HepG2 (cell line): Measurements from ENCODE around the gene HTRA1. TPM values are rescaled to one million over a fixed set of nuclear protein-coding genes. Genes with fewer than 3 reads are reported as not detected.

Source experiments
- ATAC-seq: fragments of 200-7000 bp; cut with Tn5 transposase; 3 replicates; pipeline ENCODE4 v1.9.1; 2020; ENCODE audit warnings: mild to moderate bottlenecking, moderate library complexity
- BruUV-seq: library from RNA; stranded (reverse); fragments of 400-500 nt; replicated peaks from 2 replicates; lab custom pipeline; 2021; lab: Mats Ljungman, UMichigan
- CTCF ChIA-PET: fragments of 300-600 bp; formaldehyde crosslinking; extraction: SDS; loops from one replicate; lab custom pipeline; 2021; ENCODE audit warnings: low total read pairs, inconsistent platforms, low intra/inter-chr PET ratio; lab: Yijun Ruan, JAX
- POLR2A ChIA-PET: fragments of 350-600 bp; sonication (Branson Sonifier 250); formaldehyde crosslinking; loops from one replicate; lab custom pipeline; 2020; ENCODE audit warnings: antibody characterized with exemption, inconsistent platforms; lab: Yijun Ruan, JAX
- DNase-seq: peaks from one replicate; pipeline ENCODE4 v3.0.0-alpha.2; 2015; ENCODE audit warnings: low spot score
- FAIRE-seq: peaks from 3 replicates; lab custom pipeline; 2011; peaks lifted over from hg19 to GRCh38; lab: Jason Lieb, UNC
- H2AFZ ChIP-seq: one replicate; pipeline ENCODE4 v1.6.1; 2011; ENCODE audit warnings: low read length, inconsistent platforms
- H3K27ac ChIP-seq: fragments of 300-600 bp; 3 replicates; pipeline ENCODE4 v1.8.0; 2011; ENCODE audit warnings: mixed run types, mild to moderate bottlenecking, mixed read lengths, low read length, inconsistent platforms; ENCODE audit not compliant: insufficient read depth; ENCODE audit errors: extremely low read length
- H3K27me3 ChIP-seq, 2 experiments: fragments of 200-600 bp in 1 of 2; 2 replicates in 1 of 2; 3 replicates in 1 of 2; pipeline versions ENCODE4 v1.6.0 to v1.8.0; 2011; ENCODE audit warnings: low read length in 2 of 2, mild to moderate bottlenecking in 2 of 2, moderate library complexity in 2 of 2, inconsistent platforms in 1 of 2; ENCODE audit not compliant: insufficient read depth in 2 of 2, control insufficient read depth in 1 of 2
- H3K36me3 ChIP-seq, 2 experiments: fragments of 200-600 bp in 1 of 2; replicated peaks in 1 of 2; 2 replicates in 1 of 2; 3 replicates in 1 of 2; pipeline versions ENCODE4 v1.5.1 to v1.8.0; 2011; ENCODE audit warnings: low read length in 2 of 2, inconsistent platforms in 1 of 2; ENCODE audit not compliant: insufficient read depth in 2 of 2, control insufficient read depth in 1 of 2
- H3K4me1 ChIP-seq: 2 replicates; pipeline ENCODE4 v1.5.1; 2012; ENCODE audit warnings: low read length, inconsistent platforms; ENCODE audit not compliant: insufficient read depth
- H3K4me2 ChIP-seq: 2 replicates; pipeline ENCODE4 v1.6.0; 2011; ENCODE audit warnings: low read depth, low read length, inconsistent platforms
- H3K4me3 ChIP-seq, 3 experiments: fragments of 200-600 bp in 1 of 3; sonication (generic), shearing (Covaris generic) in 1 of 3; replicated peaks in 1 of 3; 2 replicates each; pipeline ENCODE4 v1.5.1; 2011 to 2016; ENCODE audit warnings: low read length in 3 of 3, inconsistent platforms in 2 of 3, low read depth in 2 of 3, mild to moderate bottlenecking in 2 of 3, control low read depth in 1 of 3, mixed read lengths in 1 of 3; ENCODE audit not compliant: insufficient read depth in 1 of 3
- H3K79me2 ChIP-seq: one replicate; pipeline ENCODE4 v1.6.1; 2011; ENCODE audit warnings: low read length, inconsistent platforms; ENCODE audit not compliant: insufficient read depth
- H3K9ac ChIP-seq: 2 replicates; pipeline ENCODE4 v1.6.0; 2011; ENCODE audit warnings: mild to moderate bottlenecking, low read depth, low read length, inconsistent platforms; ENCODE audit not compliant: insufficient read depth
- H3K9me3 ChIP-seq: 2 replicates; pipeline ENCODE4 v1.5.1; 2012; ENCODE audit warnings: mild to moderate bottlenecking, low read length
- H4K20me1 ChIP-seq: 2 replicates; pipeline ENCODE4 v1.6.0; 2011; ENCODE audit warnings: inconsistent platforms, mild to moderate bottlenecking, low read length, moderate library complexity; ENCODE audit not compliant: insufficient read depth
- ZNF605 ChIP-seq: sonication (generic); formaldehyde crosslinking; IDR thresholded peaks from 2 replicates; pipeline ENCODE4 v1.8.0; 2022; ENCODE audit warnings: mild to moderate bottlenecking, missing genetic modification reagents
- WGBS: methylation state at CpG from one replicate; pipeline ENCODE4 v1.1.6; 2017; ENCODE audit warnings: low lambda C conversion rate; 5-methylcytosine and 5-hydroxymethylcytosine counted together
- in situ Hi-C: cut with HindIII; loops from 2 replicates; pipeline ENCODE4 v1.10.0; 2017; ENCODE audit warnings: low pct_unique_long_range_greater_than_20kb; ENCODE audit not compliant: extremely low pct_ligation_motif_present
- intact Hi-C: fragments of 100-400 bp; cut with micrococcal nuclease; formaldehyde crosslinking; loops from one replicate; pipeline ENCODE4 v1.10.0; 2022; ENCODE audit not compliant: unreplicated experiment
- polyA plus RNA-seq, 8 experiments: library from polyadenylated mRNA; depleted of rRNA in 3 of 8; stranded (reverse) in 7 of 8; unstranded in 1 of 8; fragments of >200 nt; fragmentation: Illumina TruSeq in 4 of 8; extraction: Trizol in 4 of 8; gene quantifications; 2 replicates each; pipeline versions ENCODE4 v1.2.1 to v1.2.3, GENCODE V29; 2011 to 2016; ENCODE audit warnings: low read depth in 4 of 8, missing spikeins in 1 of 8, mixed read lengths in 1 of 8; ENCODE audit not compliant: insufficient read depth in 1 of 8
- total RNA-seq, 5 experiments: library from RNA; depleted of rRNA; stranded (reverse); fragments of >200 nt; fragmentation: Illumina TruSeq; extraction: Trizol; gene quantifications; 2 replicates each; pipeline ENCODE4 v1.2.3, GENCODE V29; 2016; ENCODE audit warnings: low read depth in 1 of 5
- TF ChIP-seq, protein P1 (sequence below): fragments of 450-650 bp; IDR thresholded peaks from 2 replicates; pipeline ENCODE4 v1.6.1; 2016
- TF ChIP-seq, protein P2 (sequence below): sonication (generic); formaldehyde crosslinking; IDR thresholded peaks from 2 replicates; pipeline ENCODE4 v1.8.0; 2022; ENCODE audit warnings: mild to moderate bottlenecking, missing genetic modification reagents; ENCODE audit not compliant: insufficient replicate concordance

The HTRA1 gene
- total and polyA plus RNA-seq, 2 of the 13 experiments (the other 11 are each of a cell fraction or from before 2014, with no cell fraction given): 0.11 to 0.40 TPM

DNA sequence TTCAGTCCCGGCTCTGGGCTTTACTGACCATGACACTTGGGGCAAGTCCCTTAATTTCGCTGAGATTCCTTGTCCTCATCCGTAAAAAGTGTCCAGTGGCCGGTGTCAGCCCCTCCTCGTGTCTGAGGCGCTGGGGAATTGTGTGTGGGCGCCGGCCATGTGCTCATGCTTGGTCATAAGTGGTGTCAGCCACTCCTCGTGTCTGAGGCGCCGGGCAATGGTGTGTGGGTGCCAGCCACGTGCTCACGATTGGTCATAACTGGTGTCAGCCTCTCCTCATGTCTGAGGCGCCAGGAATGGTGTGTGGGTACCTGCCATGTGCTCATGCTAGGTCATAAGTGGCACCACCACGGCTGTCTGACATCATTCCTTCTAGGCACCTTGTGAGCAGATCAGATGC, 58.5 kb downstream of the HTRA1 start:
- H3K27ac ChIP-seq: no peak overlapping the region
- no peaks in the 10 kb centered on the region for H3K4me1 ChIP-seq
- no peaks in the 10 kb centered on the region for H3K36me3 ChIP-seq
- POLR2A ChIA-PET: no interaction called here
- H3K9ac ChIP-seq: no peak overlapping the region
- H3K4me2 ChIP-seq: no peak overlapping the region
- TF ChIP-seq, protein P1, sequence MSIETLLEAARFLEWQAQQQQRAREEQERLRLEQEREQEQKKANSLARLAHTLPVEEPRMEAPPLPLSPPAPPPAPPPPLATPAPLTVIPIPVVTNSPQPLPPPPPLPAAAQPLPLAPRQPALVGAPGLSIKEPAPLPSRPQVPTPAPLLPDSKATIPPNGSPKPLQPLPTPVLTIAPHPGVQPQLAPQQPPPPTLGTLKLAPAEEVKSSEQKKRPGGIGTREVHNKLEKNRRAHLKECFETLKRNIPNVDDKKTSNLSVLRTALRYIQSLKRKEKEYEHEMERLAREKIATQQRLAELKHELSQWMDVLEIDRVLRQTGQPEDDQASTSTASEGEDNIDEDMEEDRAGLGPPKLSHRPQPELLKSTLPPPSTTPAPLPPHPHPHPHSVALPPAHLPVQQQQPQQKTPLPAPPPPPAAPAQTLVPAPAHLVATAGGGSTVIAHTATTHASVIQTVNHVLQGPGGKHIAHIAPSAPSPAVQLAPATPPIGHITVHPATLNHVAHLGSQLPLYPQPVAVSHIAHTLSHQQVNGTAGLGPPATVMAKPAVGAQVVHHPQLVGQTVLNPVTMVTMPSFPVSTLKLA: peak; percentile 88
- no peak for TF ChIP-seq ZNF605
- BruUV-seq: no TSS peak
- CTCF ChIA-PET: no interaction called here
- no peaks in the 10 kb centered on the region for H4K20me1 ChIP-seq
- peaks cover 4 to 33% of the 10 kb centered on the region in 2 experiments; a peak in 3 of 5 replicates for H3K27me3 ChIP-seq
- H3K4me3 ChIP-seq: no peak overlapping the region
- intact Hi-C loops: no loop called here
- no peak overlapping the region for H2AFZ ChIP-seq
- no peaks in the 10 kb centered on the region for H3K79me2 ChIP-seq
- 32% methylated on average over 8 of the region's 15 CpGs for WGBS
- in situ Hi-C loops: no loop called here
- no peak for DNase-seq
- no peaks in the 10 kb centered on the region for H3K9me3 ChIP-seq
- ATAC-seq: no peak
- no peak for FAIRE-seq

- intact Hi-C loops: no loop called here
- no peaks in the 10 kb centered on the region for H3K79me2 ChIP-seq
- H3K27me3 ChIP-seq: peaks cover 4 to 27% of the 10 kb centered on the region in 2 experiments; a peak in 2 of 5 replicates
- no peak overlapping the region for H3K4me3 ChIP-seq
- FAIRE-seq: no peak
- peaks cover 2% of the 10 kb centered on the region for H3K4me1 ChIP-seq
- no peaks in the 10 kb centered on the region for H4K20me1 ChIP-seq
- no peaks in the 10 kb centered on the region for H3K36me3 ChIP-seq
- CTCF ChIA-PET: no interaction called here
- no peak overlapping the region for H3K4me2 ChIP-seq
- in situ Hi-C loops: no loop called here
- H3K9ac ChIP-seq: no peak overlapping the region
- 37% methylated on average over 2 of the region's 3 CpGs for WGBS
- H3K9me3 ChIP-seq: no peaks in the 10 kb centered on the region
- no peak overlapping the region for H2AFZ ChIP-seq
- H3K27ac ChIP-seq: no peak overlapping the region
- no TSS peak for BruUV-seq
- POLR2A ChIA-PET: no interaction called here
- no peak for DNase-seq
- TF ChIP-seq, protein P2, sequence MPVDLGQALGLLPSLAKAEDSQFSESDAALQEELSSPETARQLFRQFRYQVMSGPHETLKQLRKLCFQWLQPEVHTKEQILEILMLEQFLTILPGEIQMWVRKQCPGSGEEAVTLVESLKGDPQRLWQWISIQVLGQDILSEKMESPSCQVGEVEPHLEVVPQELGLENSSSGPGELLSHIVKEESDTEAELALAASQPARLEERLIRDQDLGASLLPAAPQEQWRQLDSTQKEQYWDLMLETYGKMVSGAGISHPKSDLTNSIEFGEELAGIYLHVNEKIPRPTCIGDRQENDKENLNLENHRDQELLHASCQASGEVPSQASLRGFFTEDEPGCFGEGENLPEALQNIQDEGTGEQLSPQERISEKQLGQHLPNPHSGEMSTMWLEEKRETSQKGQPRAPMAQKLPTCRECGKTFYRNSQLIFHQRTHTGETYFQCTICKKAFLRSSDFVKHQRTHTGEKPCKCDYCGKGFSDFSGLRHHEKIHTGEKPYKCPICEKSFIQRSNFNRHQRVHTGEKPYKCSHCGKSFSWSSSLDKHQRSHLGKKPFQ (CRISPR knock-in tag): no peak
- no peak for ATAC-seq
Measured at GRCh38 chr10:122521011-122521410, 59.7 kb downstream of the HTRA1 start.
